Uterus (tissue), 4 donors: ENCODE measurements around the gene AKT1. TPM values are rescaled to one million over a fixed set of nuclear protein-coding genes. Genes with fewer than 3 reads are reported as not detected.

Source experiments
- DNase-seq, 2 donors: peaks; one replicate each; pipeline ENCODE4 v3.0.0-alpha.2; 2019 to 2020
- H3K27ac ChIP-seq, 2 donors: fragments of 200-600 bp; sonication (generic); 1 replicate in 1 of 2; 2 replicates in 1 of 2; pipeline ENCODE4 v1.5.1; 2016 to 2018
- H3K27me3 ChIP-seq, 2 donors: fragments of 200-600 bp; sonication (generic); one replicate each; pipeline ENCODE4 v1.5.1; 2018 to 2019; ENCODE audit warnings: control low read depth in 1 of 2
- H3K36me3 ChIP-seq, 2 donors: fragments of 200-600 bp; sonication (generic); one replicate each; pipeline ENCODE4 v1.5.1; 2019; ENCODE audit warnings: control low read depth in 1 of 2
- H3K4me1 ChIP-seq, 2 donors: fragments of 200-600 bp; sonication (generic); one replicate each; pipeline ENCODE4 v1.5.1; 2018 to 2019; ENCODE audit warnings: control low read depth in 1 of 2
- H3K4me3 ChIP-seq, 2 donors: fragments of 200-600 bp; sonication (generic); 1 replicate in 1 of 2; 2 replicates in 1 of 2; pipeline ENCODE4 v1.5.1; 2018 to 2019; ENCODE audit warnings: mild to moderate bottlenecking in 1 of 2
- H3K9me3 ChIP-seq, 2 donors: fragments of 200-600 bp; sonication (generic); one replicate each; pipeline ENCODE4 v1.5.1; 2019; ENCODE audit warnings: control low read depth in 1 of 2
- CTCF ChIP-seq, 4 experiments: fragments of 200-600 bp in 2 of 4; fragments of 450-650 bp in 2 of 4; sonication (generic) in 2 of 4; IDR thresholded peaks; one replicate each; pipeline ENCODE4 v1.5.1; 2016 to 2019; ENCODE audit warnings: antibody characterized with exemption in 4 of 4, mild to moderate bottlenecking in 2 of 4, moderate library complexity in 1 of 4
- POLR2A ChIP-seq, 2 donors: fragments of 450-650 bp; IDR thresholded peaks; one replicate each; pipeline ENCODE4 v1.6.1; 2016; ENCODE audit warnings: antibody characterized with exemption in 2 of 2, mild to moderate bottlenecking in 1 of 2, moderate library complexity in 1 of 2
- intact Hi-C: fragments of 100-400 bp; cut with DNase I; formaldehyde crosslinking; loops from one replicate; pipeline ENCODE4 v1.15.1; 2023; ENCODE audit warnings: low total_unique reads
- total RNA-seq, 4 donors: library from RNA; depleted of rRNA in 3 of 4; stranded (reverse); fragments of >200 nt in 3 of 4; gene quantifications; one replicate each; pipeline versions ENCODE4 v1.1.0 to v1.2.4, GENCODE V29; 2014 to 2023
- donor health status: DM: yes; HTN: yes; CAD: no.

Gene AKT1
- total RNA-seq, 4 donors from 2014 or later: 42.9 to 121 (median 101) TPM

GRCh38 chr14:104801520-104802393, 6.2 kb upstream of the AKT1 start:
- no peak for DNase-seq
- Histone ChIP-seq H3K36me3 (no peaks in the 10 kb centered on the region), H3K9me3 (no peaks in the 10 kb centered on the region), H3K27ac (peak overlapping the region; percentile 95 to 99), H3K4me3 (peak overlapping the region; percentile 54 to 60), H3K27me3 (no peaks in the 10 kb centered on the region), H3K4me1 (peaks cover 0 to 10% of the 10 kb centered on the region in 2 donors)
- TF ChIP-seq POLR2A (IDR thresholded peaks at IDR 0.05) (no peak), CTCF (IDR thresholded peaks at IDR 0.05) (no peak)
- intact Hi-C loops: no loop called here

GRCh38 chr14:104800771-104801519, 5.4 kb upstream of the AKT1 start, which contains the start of gene ZBTB42:
TSS of gene ZBTB42 (plus strand) at chr14:104801101. CDS start at chr14:104801198, 97 bp downstream.
- Histone ChIP-seq H3K27me3 (no peaks in the 10 kb centered on the region), H3K4me1 (peaks cover 0 to 10% of the 10 kb centered on the region in 2 donors), H3K4me3 (peak within 1 kb of the TSS; percentile 54 to 60), H3K36me3 (no peaks in the 10 kb centered on the region), H3K9me3 (no peaks in the 10 kb centered on the region), H3K27ac (peak within 1 kb of the TSS; percentile 95 to 99)
- DNase-seq: peak; percentile 60 to 66
- intact Hi-C loops: no loop called here
- TF ChIP-seq CTCF (IDR thresholded peaks at IDR 0.05): no peak
- TF ChIP-seq POLR2A (IDR thresholded peaks at IDR 0.05): peak; percentile 11 to 23

GRCh38 chr14:104800015-104800770, 4.6 kb upstream of the AKT1 start:
- Histone ChIP-seq H3K27me3 (no peaks in the 10 kb centered on the region), H3K4me1 (peaks cover 0 to 10% of the 10 kb centered on the region in 2 donors), H3K9me3 (no peaks in the 10 kb centered on the region), H3K36me3 (no peaks in the 10 kb centered on the region), H3K27ac (peak overlapping the region; percentile 95 to 99), H3K4me3 (peak overlapping the region; percentile 54 to 60)
- intact Hi-C loops: no loop called here
- TF ChIP-seq CTCF (IDR thresholded peaks at IDR 0.05) (peak in 3 of 4 experiments; percentile 5 to 59 (median 50)), POLR2A (IDR thresholded peaks at IDR 0.05) (peak; percentile 24 to 56)
- peak; percentile 88 to 90 for DNase-seq

GRCh38 chr14:104799244-104800014, 3.9 kb upstream of the AKT1 start:
- H3K4me3 ChIP-seq: peak overlapping the region; percentile 48 to 60
- TF ChIP-seq POLR2A (IDR thresholded peaks at IDR 0.05): no peak
- TF ChIP-seq CTCF (IDR thresholded peaks at IDR 0.05): peak in 3 of 4 experiments; percentile 25 to 39 (median 32)
- no peaks in the 10 kb centered on the region for H3K36me3 ChIP-seq
- no peaks in the 10 kb centered on the region for H3K9me3 ChIP-seq
- peak overlapping the region; percentile 95 to 99 for H3K27ac ChIP-seq
- H3K27me3 ChIP-seq: no peaks in the 10 kb centered on the region
- H3K4me1 ChIP-seq: peaks cover 0 to 10% of the 10 kb centered on the region in 2 donors
- peak; percentile 60 to 63 for DNase-seq
- intact Hi-C loops: no loop called here
